K562 (cell line): ENCODE measurements around the gene FLOT2. TPM values are rescaled to one million over a fixed set of nuclear protein-coding genes. Genes with fewer than 3 reads are reported as not detected.
"Not testable (repeated sequence)": the region's sequence is repeated elsewhere in the genome, so short reads cannot be mapped to it uniquely, and the experiment has no call there.

Experiments used
- BCLAF1 ChIP-seq, 2 experiments: fragments of 450-650 bp in 1 of 2; IDR thresholded peaks; 2 replicates each; pipeline ENCODE4 v1.6.1; 2011 to 2017; ENCODE audit warnings: low read depth in 2 of 2, antibody characterized with exemption in 1 of 2, borderline replicate concordance in 1 of 2, low read length in 1 of 2, mild to moderate bottlenecking in 1 of 2, mixed read lengths in 1 of 2; ENCODE audit not compliant: control insufficient read depth in 1 of 2
- BCOR ChIP-seq: fragments of 450-650 bp; IDR thresholded peaks from 2 replicates; pipeline ENCODE4 v1.6.1; 2016
- EHMT2 ChIP-seq: fragments of 450-650 bp; IDR thresholded peaks from 2 replicates; pipeline ENCODE4 v1.6.1; 2018; ENCODE audit warnings: antibody characterized with exemption
- HDAC1 ChIP-seq, 2 experiments: fragments of 450-650 bp; IDR thresholded peaks; 2 replicates each; pipeline ENCODE4 v1.6.1; 2016 to 2017; ENCODE audit warnings: inconsistent platforms in 1 of 2, mild to moderate bottlenecking in 1 of 2, moderate library complexity in 1 of 2
- HDGF ChIP-seq: fragments of 450-650 bp; IDR thresholded peaks from 2 replicates; pipeline ENCODE4 v1.6.1; 2016
- MYBL2 ChIP-seq, 2 experiments: fragments of 450-650 bp in 1 of 2; sonication (generic) in 1 of 2; formaldehyde crosslinking in 1 of 2; IDR thresholded peaks; 2 replicates each; pipeline versions ENCODE4 v1.6.1 to v1.8.1; 2017 to 2022; ENCODE audit warnings: borderline replicate concordance in 1 of 2, inconsistent platforms in 1 of 2, low read depth in 1 of 2, mild to moderate bottlenecking in 1 of 2, missing genetic modification reagents in 1 of 2, moderate library complexity in 1 of 2
- NKRF ChIP-seq: fragments of 450-650 bp; IDR thresholded peaks from 2 replicates; pipeline ENCODE4 v1.6.1; 2016; ENCODE audit warnings: borderline replicate concordance
- TRIM24 ChIP-seq, 2 experiments: fragments of 450-650 bp; IDR thresholded peaks; 2 replicates each; pipeline ENCODE4 v1.6.1; 2016
- polyA plus RNA-seq, 8 experiments: library from polyadenylated mRNA; depleted of rRNA in 4 of 8; stranded (reverse) in 5 of 8; unstranded in 3 of 8; fragments of >200 nt; fragmentation: Nextera tagmentation in 2 of 8; fragmentation: Illumina TruSeq in 1 of 8; extraction: Ambion mirVana in 2 of 8; extraction: Trizol in 1 of 8; gene quantifications; 2 replicates each; pipeline versions ENCODE4 v1.2.1 to v1.2.3, GENCODE V29; 2011 to 2014; ENCODE audit warnings: inconsistent platforms in 1 of 8, missing spikeins in 1 of 8
- total RNA-seq, 7 experiments: library from RNA; depleted of rRNA in 6 of 7; stranded (reverse); fragments of >200 nt in 6 of 7; fragmentation: Illumina TruSeq in 2 of 7; extraction: Trizol in 2 of 7; gene quantifications; 2 replicates each; pipeline versions ENCODE4 v1.2.1 to v1.2.3, GENCODE V29; 2011 to 2021; ENCODE audit warnings: low replicate concordance in 1 of 7
- TF ChIP-seq, protein P1 (sequence below): fragments of 450-650 bp; formaldehyde crosslinking; IDR thresholded peaks from 2 replicates; pipeline ENCODE4 v1.4.0; 2022; ENCODE audit warnings: missing genetic modification characterization

FLOT2 gene
- total and polyA plus RNA-seq, 9 of the 15 experiments (the other 6 are each of a cell fraction or from before 2014, with no cell fraction given), result 17.5 to 138 (median 41.7) TPM

GRCh38 chr17:28903546-28903841, 6.0 kb upstream of the FLOT2 start (continued):
- TF ChIP-seq MYBL2 (IDR thresholded peaks at IDR 0.05; ENCODE audit: low read depth) (peak; percentile 60; the same call in 1 of the 2 replicates), HDGF (peak; percentile 86; the same call in 1 of the 2 replicates), BCOR (0 out of 2 replicates have a peak, but pooled peaks have one; percentile 7), NKRF (peak; percentile 48; the same call in 1 of the 2 replicates), TRIM24 (IDR thresholded peaks at IDR 0.05) (peak; percentile 14 to 47; a peak in 2 of 4 replicates), BCLAF1 (IDR thresholded peaks at IDR 0.05; ENCODE audit: borderline replicate concordance in 1 of 2, control insufficient read depth in 1 of 2, low read depth in 2 of 2, low read length in 1 of 2) (peak in 1 of 2 experiments; percentile 77; a peak in 1 of 4 replicates), EHMT2 (peak; percentile 79), HDAC1 (IDR thresholded peaks at IDR 0.05) (peak in 1 of 2 experiments; percentile 52; a peak in 2 of 4 replicates)
- not testable (repeated sequence) for TF ChIP-seq MYBL2 (CRISPR knock-in tag; IDR thresholded peaks at IDR 0.05; ENCODE audit: borderline replicate concordance)
- TF ChIP-seq, protein P1, sequence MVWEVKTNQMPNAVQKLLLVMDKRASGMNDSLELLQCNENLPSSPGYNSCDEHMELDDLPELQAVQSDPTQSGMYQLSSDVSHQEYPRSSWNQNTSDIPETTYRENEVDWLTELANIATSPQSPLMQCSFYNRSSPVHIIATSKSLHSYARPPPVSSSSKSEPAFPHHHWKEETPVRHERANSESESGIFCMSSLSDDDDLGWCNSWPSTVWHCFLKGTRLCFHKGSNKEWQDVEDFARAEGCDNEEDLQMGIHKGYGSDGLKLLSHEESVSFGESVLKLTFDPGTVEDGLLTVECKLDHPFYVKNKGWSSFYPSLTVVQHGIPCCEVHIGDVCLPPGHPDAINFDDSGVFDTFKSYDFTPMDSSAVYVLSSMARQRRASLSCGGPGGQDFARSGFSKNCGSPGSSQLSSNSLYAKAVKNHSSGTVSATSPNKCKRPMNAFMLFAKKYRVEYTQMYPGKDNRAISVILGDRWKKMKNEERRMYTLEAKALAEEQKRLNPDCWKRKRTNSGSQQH (CRISPR knock-in tag), result peak; percentile 94; the same call in 1 of the 2 replicates
